Mesendoderm (in vitro differentiated cells): Measurements from ENCODE around the gene LRGUK.

Source experiments
- DNase-seq: peaks from one replicate; pipeline ENCODE4 v3.0.0; 2013
- H2AK5ac ChIP-seq: 2 replicates; pipeline ENCODE4 v1.6.1; 2013; ENCODE audit warnings: low read length, inconsistent platforms
- H2BK120ac ChIP-seq: 2 replicates; pipeline ENCODE4 v1.6.1; 2013; ENCODE audit warnings: low read depth, mild to moderate bottlenecking, low read length, moderate library complexity, mixed read lengths
- H2BK15ac ChIP-seq: replicated peaks from 2 replicates; pipeline ENCODE4 v1.6.1; 2013; ENCODE audit warnings: low read depth, mild to moderate bottlenecking, moderate library complexity
- H2BK5ac ChIP-seq: 2 replicates; pipeline ENCODE4 v1.6.1; 2013; ENCODE audit warnings: low read length, inconsistent platforms
- H3K18ac ChIP-seq: 2 replicates; pipeline ENCODE4 v1.6.1; 2013; ENCODE audit warnings: mild to moderate bottlenecking, low read length, mixed read lengths
- H3K23ac ChIP-seq: one replicate; pipeline ENCODE4 v1.6.1; 2013; ENCODE audit warnings: low read length
- H3K27ac ChIP-seq: 2 replicates; pipeline ENCODE4 v1.5.1; 2013; ENCODE audit warnings: low read depth, mild to moderate bottlenecking, inconsistent platforms, low read length, moderate library complexity
- H3K27me3 ChIP-seq: 2 replicates; pipeline ENCODE4 v1.6.1; 2013; ENCODE audit warnings: low read length, control low read depth, mild to moderate bottlenecking, inconsistent platforms; ENCODE audit not compliant: insufficient read depth, poor library complexity
- H3K36me3 ChIP-seq: 2 replicates; pipeline ENCODE4 v1.6.1; 2013; ENCODE audit warnings: low read length, inconsistent platforms; ENCODE audit not compliant: control insufficient read depth, insufficient read depth
- H3K4ac ChIP-seq: one replicate; pipeline ENCODE4 v1.6.1; 2013; ENCODE audit warnings: low read depth, mild to moderate bottlenecking, low read length, moderate library complexity
- H3K4me1 ChIP-seq: 2 replicates; pipeline ENCODE4 v1.6.1; 2013; ENCODE audit warnings: low read depth, low read length, inconsistent platforms; ENCODE audit not compliant: control insufficient read depth
- H3K4me2 ChIP-seq: 2 replicates; pipeline ENCODE4 v1.6.1; 2013; ENCODE audit warnings: low read length
- H3K4me3 ChIP-seq: 2 replicates; pipeline ENCODE4 v1.5.1; 2013; ENCODE audit warnings: mild to moderate bottlenecking, low read length
- H3K56ac ChIP-seq: one replicate; pipeline ENCODE4 v1.6.1; 2013; ENCODE audit warnings: low read length
- H3K79me1 ChIP-seq: 2 replicates; pipeline ENCODE4 v1.6.1; 2013; ENCODE audit warnings: low read length, inconsistent platforms
- H3K79me2 ChIP-seq: 2 replicates; pipeline ENCODE4 v1.6.1; 2013; ENCODE audit warnings: mild to moderate bottlenecking, low read length; ENCODE audit not compliant: control insufficient read depth, insufficient read depth
- H3K9ac ChIP-seq: 2 replicates; pipeline ENCODE4 v1.6.1; 2013; ENCODE audit warnings: low read length, inconsistent platforms
- H4K5ac ChIP-seq: one replicate; pipeline ENCODE4 v1.6.1; 2013; ENCODE audit warnings: low read length
- H4K8ac ChIP-seq: one replicate; pipeline ENCODE4 v1.6.1; 2013; ENCODE audit warnings: low read depth, mild to moderate bottlenecking, control low read depth, low read length, moderate library complexity
- WGBS: extraction: QIAGEN DNeasy Blood & Tissue Kit; methylation state at CpG from one replicate; pipeline ENCODE4 v1.1.7; 2013; ENCODE audit warnings: low lambda C conversion rate, missing lambda C conversion rate; ENCODE audit not compliant: insufficient coverage; ENCODE audit errors: extremely low coverage; 5-methylcytosine and 5-hydroxymethylcytosine counted together

The LRGUK gene

DNA sequence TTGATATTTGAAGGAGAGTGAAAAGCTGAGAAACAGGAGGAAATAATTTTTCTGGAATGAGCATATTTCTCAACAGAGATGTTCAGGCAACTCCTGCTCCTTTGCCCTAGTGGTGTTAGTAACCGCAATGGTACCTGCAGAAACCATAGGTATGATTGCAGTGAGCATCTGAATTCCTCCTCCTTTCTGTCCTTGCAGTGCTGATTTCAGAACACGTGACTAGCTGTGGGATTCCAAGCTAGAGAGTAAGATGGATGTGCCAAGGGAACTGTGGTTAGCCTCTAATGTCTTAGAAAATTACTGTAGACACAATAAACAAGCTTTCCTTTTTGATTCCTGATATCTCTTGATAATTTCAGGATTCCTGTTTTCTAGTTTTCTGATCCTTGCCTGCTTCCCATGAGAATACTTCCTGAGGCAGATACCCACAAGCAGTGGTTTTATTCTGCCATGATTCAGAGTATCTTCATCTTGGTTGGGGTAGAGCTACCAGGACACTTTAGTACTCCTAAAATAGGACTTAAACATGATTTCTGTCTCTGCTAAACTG, 27.5 kb downstream of the LRGUK start:
- no peak overlapping the region for H2BK5ac ChIP-seq
- no peak overlapping the region for H2AK5ac ChIP-seq
- no peak overlapping the region for H3K4me3 ChIP-seq
- peaks cover 3% of the 10 kb centered on the region for H3K4me1 ChIP-seq
- no peak overlapping the region for H3K56ac ChIP-seq
- H4K5ac ChIP-seq = no peak overlapping the region
- no peak overlapping the region for H2BK120ac ChIP-seq
- no peaks in the 10 kb centered on the region for H3K79me1 ChIP-seq
- no peaks in the 10 kb centered on the region for H3K79me2 ChIP-seq
- H3K27ac ChIP-seq = no peak overlapping the region
- no peak overlapping the region for H3K23ac ChIP-seq
- H3K36me3 ChIP-seq = no peaks in the 10 kb centered on the region
- H2BK15ac ChIP-seq = no peak overlapping the region
- H3K27me3 ChIP-seq = no peaks in the 10 kb centered on the region
- no peak overlapping the region for H3K4ac ChIP-seq
- DNase-seq = peak; percentile 10
- no peak overlapping the region for H4K8ac ChIP-seq
- no CpG with 5 or more reads among the region's 2 CpGs for WGBS
- H3K4me2 ChIP-seq = no peak overlapping the region
- H3K18ac ChIP-seq = no peak overlapping the region
- H3K9ac ChIP-seq = no peak overlapping the region

DNA sequence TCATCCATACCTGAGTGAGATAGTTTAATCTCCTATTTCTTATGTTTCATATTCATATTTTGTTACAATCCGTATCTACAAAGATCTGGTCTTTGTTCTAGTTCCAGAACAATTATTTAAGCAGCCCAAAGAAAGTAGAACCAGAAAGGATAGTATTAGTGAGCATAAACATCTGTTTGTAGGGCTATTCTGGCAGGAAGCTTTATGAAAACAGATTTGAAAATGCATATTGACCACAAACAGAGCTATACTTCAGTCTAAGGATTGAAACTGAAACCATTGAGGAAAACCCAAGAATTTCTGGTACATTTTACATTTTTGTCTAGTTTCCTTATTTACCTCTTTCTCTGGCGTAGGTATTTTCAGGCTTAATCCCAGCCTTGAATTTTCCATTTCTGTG, 28.1 kb downstream of the LRGUK start:
- no peak overlapping the region for H3K4ac ChIP-seq
- no peak overlapping the region for H3K18ac ChIP-seq
- H3K9ac ChIP-seq = no peak overlapping the region
- H3K4me3 ChIP-seq = no peak overlapping the region
- H2BK15ac ChIP-seq = no peak overlapping the region
- H3K27ac ChIP-seq = no peak overlapping the region
- H3K4me2 ChIP-seq = no peak overlapping the region
- no CpG with 5 or more reads among the region's 2 CpGs for WGBS
- H3K79me2 ChIP-seq = no peaks in the 10 kb centered on the region
- no peak overlapping the region for H3K23ac ChIP-seq
- no peak overlapping the region for H4K8ac ChIP-seq
- no peaks in the 10 kb centered on the region for H3K79me1 ChIP-seq
- H2AK5ac ChIP-seq = no peak overlapping the region
- no peak overlapping the region for H4K5ac ChIP-seq
- H3K4me1 ChIP-seq = peaks cover 3% of the 10 kb centered on the region
- no peaks in the 10 kb centered on the region for H3K36me3 ChIP-seq
- H2BK5ac ChIP-seq = no peak overlapping the region
- no peak overlapping the region for H3K56ac ChIP-seq
- no peak for DNase-seq
- H3K27me3 ChIP-seq = no peaks in the 10 kb centered on the region
- H2BK120ac ChIP-seq = no peak overlapping the region

DNA sequence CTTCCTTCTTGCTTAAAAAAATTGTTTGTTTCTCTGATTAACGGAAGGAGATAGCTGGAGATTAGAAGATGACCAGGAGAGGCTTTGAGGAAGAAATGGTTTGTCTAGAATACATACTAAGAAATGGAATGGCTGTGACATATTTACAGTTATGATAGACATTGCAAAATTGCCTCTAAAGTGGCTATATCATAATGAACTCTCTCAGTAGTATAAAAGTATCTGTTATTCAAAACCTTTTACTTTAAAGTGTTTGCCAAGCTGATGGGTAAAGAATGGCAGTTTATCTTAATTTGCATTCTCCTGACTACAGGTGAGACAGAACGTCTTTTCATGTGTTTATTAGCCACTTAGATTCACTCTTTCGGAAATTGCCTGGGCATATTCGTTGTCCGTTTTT, 28.7 kb downstream of the LRGUK start:
- Histone ChIP-seq H3K4me3 (no peak overlapping the region), H3K4me1 (peaks cover 3% of the 10 kb centered on the region), H4K5ac (no peak overlapping the region), H3K27me3 (no peaks in the 10 kb centered on the region), H3K9ac (no peak overlapping the region), H2BK15ac (no peak overlapping the region), H4K8ac (no peak overlapping the region), H3K23ac (no peak overlapping the region), H2AK5ac (no peak overlapping the region), H3K18ac (no peak overlapping the region), H3K56ac (no peak overlapping the region), H3K79me1 (no peaks in the 10 kb centered on the region), H3K4me2 (no peak overlapping the region), H2BK5ac (no peak overlapping the region), H3K79me2 (no peaks in the 10 kb centered on the region), H2BK120ac (no peak overlapping the region), H3K36me3 (no peaks in the 10 kb centered on the region), H3K4ac (no peak overlapping the region), H3K27ac (no peak overlapping the region)
- DNase-seq = no peak
- no CpG with 5 or more reads among the region's 5 CpGs for WGBS

DNA sequence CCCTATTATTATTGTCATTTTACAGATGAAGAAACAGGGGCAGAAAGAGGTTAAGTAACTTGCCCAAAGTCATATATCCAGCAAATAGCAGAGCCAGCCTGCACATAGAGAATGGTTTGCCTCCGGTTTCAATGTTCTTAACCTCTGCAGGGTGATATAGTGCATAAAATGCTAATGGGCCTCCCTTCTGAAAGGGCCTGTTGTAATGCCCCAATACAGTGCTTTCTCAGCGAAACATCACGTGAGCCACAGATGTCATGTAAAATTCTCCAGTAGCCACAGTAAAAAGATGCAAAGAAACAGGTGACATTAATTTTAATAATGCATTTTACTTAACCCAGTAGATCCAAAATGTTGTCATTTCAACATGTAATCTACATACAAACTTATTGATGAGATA, 38.1 kb downstream of the LRGUK start:
- Histone ChIP-seq H4K5ac (no peak overlapping the region), H2BK5ac (no peak overlapping the region), H3K27me3 (no peaks in the 10 kb centered on the region), H3K36me3 (no peaks in the 10 kb centered on the region), H3K23ac (no peak overlapping the region), H3K79me1 (no peaks in the 10 kb centered on the region), H3K9ac (no peak overlapping the region), H3K27ac (no peak overlapping the region), H2BK15ac (no peak overlapping the region), H2AK5ac (no peak overlapping the region), H2BK120ac (no peak overlapping the region), H3K4ac (no peak overlapping the region), H3K56ac (no peak overlapping the region), H4K8ac (no peak overlapping the region), H3K79me2 (no peaks in the 10 kb centered on the region), H3K4me1 (no peaks in the 10 kb centered on the region), H3K4me2 (no peak overlapping the region), H3K18ac (no peak overlapping the region), H3K4me3 (no peak overlapping the region)
- no CpG with 5 or more reads among the region's 3 CpGs for WGBS
- DNase-seq = no peak

DNA sequence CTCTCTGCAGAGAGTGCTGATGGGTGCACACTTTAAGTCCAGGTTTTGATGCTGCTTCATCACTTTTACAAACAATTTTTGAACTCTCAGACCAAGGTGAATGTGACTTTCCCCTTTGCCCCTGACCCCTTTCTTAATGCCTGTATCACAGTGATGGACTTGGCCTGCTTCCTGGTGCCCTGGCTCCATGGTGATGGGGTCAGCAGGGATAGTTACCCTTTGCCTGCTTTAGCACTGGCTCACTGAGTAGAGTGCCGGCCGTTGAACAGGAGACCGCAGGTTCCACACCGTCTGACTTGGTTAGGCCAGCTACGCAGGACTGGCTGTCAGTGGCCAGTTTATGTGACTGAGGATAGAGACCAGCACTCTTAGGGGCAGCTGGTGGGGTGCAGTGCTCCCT, 40.1 kb downstream of the LRGUK start:
- H2BK5ac ChIP-seq = no peak overlapping the region
- H2BK15ac ChIP-seq = no peak overlapping the region
- no peak overlapping the region for H3K4me3 ChIP-seq
- WGBS = no CpG with 5 or more reads among the region's 5 CpGs
- no peaks in the 10 kb centered on the region for H3K27me3 ChIP-seq
- no peak overlapping the region for H3K23ac ChIP-seq
- H2BK120ac ChIP-seq = no peak overlapping the region
- H3K36me3 ChIP-seq = no peaks in the 10 kb centered on the region
- no peaks in the 10 kb centered on the region for H3K79me2 ChIP-seq
- DNase-seq = no peak
- H3K79me1 ChIP-seq = no peaks in the 10 kb centered on the region
- H4K5ac ChIP-seq = no peak overlapping the region
- H3K4ac ChIP-seq = no peak overlapping the region
- H3K27ac ChIP-seq = no peak overlapping the region
- no peak overlapping the region for H3K56ac ChIP-seq
- H3K18ac ChIP-seq = no peak overlapping the region
- no peaks in the 10 kb centered on the region for H3K4me1 ChIP-seq
- H4K8ac ChIP-seq = no peak overlapping the region
- H3K4me2 ChIP-seq = no peak overlapping the region
- H2AK5ac ChIP-seq = no peak overlapping the region
- no peak overlapping the region for H3K9ac ChIP-seq

DNA sequence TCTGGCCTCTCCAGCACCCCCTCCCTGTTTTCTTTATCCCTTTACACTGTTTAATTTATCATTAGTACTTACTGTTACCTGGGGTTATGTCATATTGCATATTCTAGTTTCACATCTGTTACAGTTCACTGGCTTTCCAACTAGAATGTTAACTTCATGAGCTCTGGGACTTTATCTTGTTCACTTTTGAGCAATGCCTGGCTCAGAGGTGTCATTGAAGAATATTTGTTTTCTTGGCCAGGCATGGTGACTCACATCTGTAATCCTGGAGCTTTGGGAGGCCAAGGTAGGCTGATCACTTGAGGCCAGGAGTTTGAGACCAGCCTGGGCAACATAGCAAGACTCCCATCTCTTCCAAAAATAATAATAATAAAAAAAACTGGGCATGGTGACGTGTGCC, 40.7 kb downstream of the LRGUK start:
- Histone ChIP-seq H3K18ac (no peak overlapping the region), H4K5ac (no peak overlapping the region), H3K9ac (no peak overlapping the region), H3K36me3 (no peaks in the 10 kb centered on the region), H3K56ac (no peak overlapping the region), H3K27ac (no peak overlapping the region), H3K4me2 (no peak overlapping the region), H3K4me3 (no peak overlapping the region), H3K79me1 (no peaks in the 10 kb centered on the region), H2AK5ac (no peak overlapping the region), H2BK120ac (no peak overlapping the region), H3K79me2 (no peaks in the 10 kb centered on the region), H3K23ac (no peak overlapping the region), H3K4ac (no peak overlapping the region), H4K8ac (no peak overlapping the region), H2BK15ac (no peak overlapping the region), H3K27me3 (no peaks in the 10 kb centered on the region), H3K4me1 (no peaks in the 10 kb centered on the region), H2BK5ac (no peak overlapping the region)
- DNase-seq = no peak
- WGBS = no CpG with 5 or more reads among the region's 1 CpG
